GM19099 (cell line): ENCODE measurements around the gene SMYD4.

Experiments used
- POLR2A ChIP-seq: IDR thresholded peaks from 3 replicates; pipeline ENCODE4 v1.6.1; 2011; ENCODE audit warnings: low read depth; ENCODE audit not compliant: insufficient read length; ENCODE audit errors: extremely low read depth

Gene SMYD4, protein sequence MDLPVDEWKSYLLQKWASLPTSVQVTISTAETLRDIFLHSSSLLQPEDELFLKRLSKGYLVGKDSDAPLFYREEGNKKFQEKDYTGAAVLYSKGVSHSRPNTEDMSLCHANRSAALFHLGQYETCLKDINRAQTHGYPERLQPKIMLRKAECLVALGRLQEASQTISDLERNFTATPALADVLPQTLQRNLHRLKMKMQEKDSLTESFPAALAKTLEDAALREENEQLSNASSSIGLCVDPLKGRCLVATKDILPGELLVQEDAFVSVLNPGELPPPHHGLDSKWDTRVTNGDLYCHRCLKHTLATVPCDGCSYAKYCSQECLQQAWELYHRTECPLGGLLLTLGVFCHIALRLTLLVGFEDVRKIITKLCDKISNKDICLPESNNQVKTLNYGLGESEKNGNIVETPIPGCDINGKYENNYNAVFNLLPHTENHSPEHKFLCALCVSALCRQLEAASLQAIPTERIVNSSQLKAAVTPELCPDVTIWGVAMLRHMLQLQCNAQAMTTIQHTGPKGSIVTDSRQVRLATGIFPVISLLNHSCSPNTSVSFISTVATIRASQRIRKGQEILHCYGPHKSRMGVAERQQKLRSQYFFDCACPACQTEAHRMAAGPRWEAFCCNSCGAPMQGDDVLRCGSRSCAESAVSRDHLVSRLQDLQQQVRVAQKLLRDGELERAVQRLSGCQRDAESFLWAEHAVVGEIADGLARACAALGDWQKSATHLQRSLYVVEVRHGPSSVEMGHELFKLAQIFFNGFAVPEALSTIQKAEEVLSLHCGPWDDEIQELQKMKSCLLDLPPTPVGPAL

DNA sequence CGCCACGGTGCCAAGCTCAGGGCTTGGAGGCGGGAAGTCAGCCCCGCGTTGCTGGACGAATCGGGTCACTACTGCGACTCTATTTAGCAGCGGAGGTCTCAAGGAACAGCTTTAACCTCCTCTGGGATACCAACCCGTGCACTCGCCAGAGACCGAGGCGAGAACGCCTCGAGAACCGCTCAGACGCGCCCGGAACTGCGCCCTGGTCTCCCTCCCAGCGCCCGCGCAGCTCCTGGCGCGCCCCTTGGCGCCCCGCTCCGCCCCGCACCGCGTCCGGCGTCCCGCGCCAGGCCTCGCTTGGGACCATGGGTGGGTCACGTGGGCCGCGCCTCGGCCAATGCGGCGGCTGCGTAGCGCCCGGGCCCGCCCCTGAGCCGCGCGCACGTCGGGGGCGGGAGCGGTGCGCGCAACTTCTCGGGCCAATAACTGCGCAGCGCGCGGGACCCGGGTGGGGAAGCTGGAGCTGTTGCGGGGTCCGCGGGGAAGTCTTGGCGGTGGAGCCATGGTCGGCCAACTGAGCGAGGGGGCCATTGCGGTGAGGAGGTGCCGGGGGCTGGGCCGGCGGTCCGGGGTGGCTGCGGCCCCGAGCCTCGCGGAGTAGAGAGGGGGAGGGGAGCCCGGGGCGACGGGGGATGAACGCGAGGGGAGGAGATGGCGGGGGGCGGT lies at the start of gene SMYD4, which contains the start of gene RPA1:
Gene SMYD4, minus strand, starts transcription at position 311 of the 666 bp plus-strand sequence. CDS start 1,908 bp downstream, outside the sequence.
Gene RPA1, plus strand, starts transcription at position 414 of the 666 bp plus-strand sequence. Its CDS starts 89 bp downstream, at position 503.
- peak; percentile 92 for TF ChIP-seq POLR2A

DNA sequence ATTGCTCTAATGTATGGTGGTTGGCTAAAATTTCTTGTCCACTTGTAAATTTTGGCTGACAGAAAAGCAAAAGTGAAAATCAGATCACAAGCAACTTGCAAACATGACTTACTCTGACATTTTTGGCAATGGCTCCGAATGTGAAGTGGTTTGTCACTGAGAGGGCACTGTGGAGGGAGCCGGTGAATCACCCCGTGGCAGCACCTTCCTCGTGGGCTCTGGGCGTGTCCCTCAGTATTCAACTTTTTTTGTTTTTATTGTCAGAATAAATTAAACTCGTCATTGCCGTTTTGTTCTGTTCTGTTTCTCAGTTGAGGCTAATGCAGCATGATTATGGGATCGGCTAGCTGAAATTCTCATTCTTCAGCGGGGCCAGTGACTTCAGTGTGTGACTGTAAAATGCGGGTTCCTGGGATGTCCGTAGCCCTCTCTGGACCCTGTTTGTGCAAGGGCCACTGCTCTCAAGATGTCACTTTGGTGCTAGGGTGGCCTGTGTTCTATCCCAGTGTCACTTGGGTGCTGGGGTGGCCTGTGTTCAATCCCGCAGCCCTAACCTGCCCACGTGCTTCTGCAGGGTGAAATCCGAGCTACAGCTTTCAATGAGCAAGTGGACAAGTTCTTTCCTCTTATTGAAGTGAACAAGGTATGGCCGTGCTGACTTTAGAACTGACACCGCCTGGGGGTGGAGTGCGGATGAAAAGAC lies 48.9 kb upstream of the SMYD4 start:
- no peak for TF ChIP-seq POLR2A

DNA sequence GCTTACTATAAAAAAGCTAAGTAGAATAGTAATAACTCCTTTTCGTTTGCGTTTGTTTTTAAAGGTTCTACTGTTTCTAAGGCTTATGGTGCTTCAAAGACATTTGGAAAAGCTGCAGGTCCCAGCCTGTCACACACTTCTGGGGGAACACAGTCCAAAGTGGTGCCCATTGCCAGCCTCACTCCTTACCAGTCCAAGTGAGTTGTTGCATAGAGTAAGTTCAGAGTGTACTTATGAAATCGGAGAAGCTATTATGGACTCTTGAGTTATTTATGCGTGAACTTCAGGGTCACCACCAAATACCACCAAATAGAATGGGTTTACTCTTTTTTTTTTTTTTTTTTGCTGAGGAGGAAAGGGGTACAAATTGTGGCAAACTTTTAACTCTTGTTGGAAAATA lies 45.9 kb upstream of the SMYD4 start:
- TF ChIP-seq POLR2A: no peak

DNA sequence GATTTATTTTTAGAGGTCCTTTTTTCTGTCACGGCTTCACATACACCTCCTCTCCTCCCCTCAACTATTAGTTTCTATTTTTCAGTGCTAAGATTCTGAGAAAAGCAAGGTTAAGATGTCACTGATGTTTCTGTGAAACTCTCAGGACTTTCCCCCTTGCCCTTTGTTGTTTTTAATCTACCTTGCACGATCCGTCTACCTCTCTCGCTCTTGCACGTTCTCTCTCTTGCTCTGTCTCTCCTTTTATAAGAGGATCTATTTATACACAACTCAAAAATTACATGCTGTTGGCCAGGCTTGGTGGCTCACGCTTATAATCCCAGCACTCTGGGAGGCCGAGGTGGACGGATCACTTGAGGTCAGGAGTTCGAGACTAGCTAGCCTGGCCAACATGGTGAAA lies 43.7 kb upstream of the SMYD4 start:
- TF ChIP-seq POLR2A: no peak

DNA sequence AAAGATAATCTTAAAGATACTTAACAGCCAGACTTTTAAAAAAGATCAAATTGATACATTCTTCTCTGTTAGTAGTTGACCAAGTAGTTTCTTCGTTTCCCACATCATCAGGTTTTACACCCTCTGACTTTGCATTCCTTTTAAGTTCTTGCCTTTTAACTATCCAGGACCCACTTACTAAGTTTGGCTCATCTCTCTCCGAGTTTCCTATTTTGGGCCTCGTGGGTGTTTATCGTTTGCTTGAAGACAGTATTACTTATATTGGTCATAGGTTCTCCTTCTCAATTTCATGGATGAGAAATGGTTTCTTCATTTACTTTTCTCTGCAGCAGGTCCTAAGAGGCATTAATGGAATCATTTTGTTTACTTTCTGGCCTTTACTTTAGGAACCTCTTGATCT lies 43.3 kb upstream of the SMYD4 start:
- no peak for TF ChIP-seq POLR2A

DNA sequence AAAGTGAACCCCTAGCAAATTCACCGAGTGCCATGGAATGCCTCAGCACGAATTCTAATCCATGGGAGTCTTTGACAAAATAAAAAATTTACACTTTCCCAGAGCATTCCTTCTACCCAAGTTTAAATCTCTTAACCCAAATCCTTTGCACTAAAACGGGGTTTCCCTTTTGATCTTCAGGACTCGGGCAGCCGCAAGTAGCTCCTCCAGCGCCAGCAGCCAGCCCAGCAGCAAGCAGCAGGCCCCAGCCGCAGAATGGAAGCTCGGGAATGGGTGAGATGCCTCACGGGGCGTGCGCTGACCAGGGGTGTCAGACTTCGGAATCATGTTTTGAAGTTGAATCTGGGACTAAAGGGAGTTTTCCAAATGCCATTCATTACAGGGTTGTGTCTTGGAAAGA lies 42.6 kb upstream of the SMYD4 start:
- TF ChIP-seq POLR2A: no peak

DNA sequence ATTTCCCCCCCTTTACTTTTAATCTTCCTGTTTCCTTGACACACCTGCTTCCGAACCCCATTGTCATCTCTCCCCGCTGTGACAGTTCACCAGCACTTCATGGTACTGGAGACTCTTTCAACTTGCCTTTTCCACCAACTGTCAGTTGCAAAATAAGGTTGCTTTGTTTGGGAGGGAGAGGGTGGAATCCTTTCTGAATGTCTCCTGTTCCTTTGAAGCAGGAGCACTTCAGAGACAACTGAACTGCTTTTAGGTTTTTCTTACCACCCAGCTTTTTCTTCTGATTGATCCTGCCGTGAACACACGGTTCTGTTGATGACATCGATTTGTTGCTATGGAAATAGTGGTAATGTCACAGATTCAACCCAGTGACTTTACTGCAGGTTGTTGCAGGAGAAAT lies 42.1 kb upstream of the SMYD4 start:
- TF ChIP-seq POLR2A: no peak

DNA sequence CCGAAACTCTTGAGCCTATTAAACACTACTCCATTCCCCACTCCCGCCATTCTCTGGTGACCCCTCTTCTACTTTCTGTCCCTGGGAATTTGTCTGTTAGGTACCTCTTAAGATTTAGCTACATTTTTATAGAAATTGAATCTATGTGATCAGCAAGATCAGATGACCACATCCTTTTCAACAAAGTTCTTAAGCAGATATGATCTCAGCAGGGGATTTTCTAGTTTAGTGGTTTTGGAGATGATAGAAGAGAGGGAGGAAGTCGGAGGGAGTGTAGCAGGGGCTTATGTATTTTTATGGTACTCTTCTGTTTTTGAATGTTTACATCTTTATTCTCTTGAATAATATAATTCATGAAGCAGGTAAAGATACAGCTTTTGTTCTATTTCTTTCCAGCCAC lies 40.9 kb upstream of the SMYD4 start:
- TF ChIP-seq POLR2A: no peak

DNA sequence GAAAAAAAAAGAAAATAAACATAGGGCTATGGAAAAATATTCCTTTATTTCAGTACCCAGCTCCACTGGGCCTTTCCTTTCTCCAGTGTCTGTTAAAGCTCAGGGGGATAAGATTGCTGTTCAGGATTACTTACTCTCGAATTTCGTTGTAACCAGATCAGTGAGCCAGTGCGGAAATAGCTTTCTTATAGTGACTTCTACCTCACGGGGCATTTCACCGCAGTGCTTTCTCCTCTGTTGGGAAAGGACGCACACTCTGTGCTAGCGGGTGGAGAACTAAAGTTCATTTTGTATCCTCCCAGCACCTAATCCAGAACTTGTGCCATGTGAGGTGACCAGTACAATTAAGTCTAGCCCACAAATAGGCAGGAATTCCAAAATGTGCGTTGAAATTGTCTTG lies 38.4 kb upstream of the SMYD4 start:
- no peak for TF ChIP-seq POLR2A

DNA sequence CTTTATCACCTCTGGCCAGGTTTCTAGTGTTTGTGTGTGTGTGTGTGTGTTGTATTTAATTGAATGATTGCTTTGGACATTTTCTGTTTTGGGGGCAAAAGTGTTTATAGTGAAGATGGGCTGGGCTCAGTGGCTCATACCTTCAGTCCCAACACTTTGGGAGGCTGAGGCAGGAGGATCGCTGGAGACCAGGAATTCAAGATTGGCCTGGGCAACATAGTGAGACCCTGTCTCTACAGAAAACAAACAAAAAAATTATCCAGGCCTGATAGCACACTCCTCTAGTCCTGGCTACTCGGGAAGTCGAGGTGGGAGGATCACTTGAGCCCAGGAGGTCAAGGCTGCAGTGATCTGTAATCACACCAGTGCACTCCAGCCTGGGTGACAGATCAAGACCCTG lies 37.6 kb upstream of the SMYD4 start:
- TF ChIP-seq POLR2A: no peak

DNA sequence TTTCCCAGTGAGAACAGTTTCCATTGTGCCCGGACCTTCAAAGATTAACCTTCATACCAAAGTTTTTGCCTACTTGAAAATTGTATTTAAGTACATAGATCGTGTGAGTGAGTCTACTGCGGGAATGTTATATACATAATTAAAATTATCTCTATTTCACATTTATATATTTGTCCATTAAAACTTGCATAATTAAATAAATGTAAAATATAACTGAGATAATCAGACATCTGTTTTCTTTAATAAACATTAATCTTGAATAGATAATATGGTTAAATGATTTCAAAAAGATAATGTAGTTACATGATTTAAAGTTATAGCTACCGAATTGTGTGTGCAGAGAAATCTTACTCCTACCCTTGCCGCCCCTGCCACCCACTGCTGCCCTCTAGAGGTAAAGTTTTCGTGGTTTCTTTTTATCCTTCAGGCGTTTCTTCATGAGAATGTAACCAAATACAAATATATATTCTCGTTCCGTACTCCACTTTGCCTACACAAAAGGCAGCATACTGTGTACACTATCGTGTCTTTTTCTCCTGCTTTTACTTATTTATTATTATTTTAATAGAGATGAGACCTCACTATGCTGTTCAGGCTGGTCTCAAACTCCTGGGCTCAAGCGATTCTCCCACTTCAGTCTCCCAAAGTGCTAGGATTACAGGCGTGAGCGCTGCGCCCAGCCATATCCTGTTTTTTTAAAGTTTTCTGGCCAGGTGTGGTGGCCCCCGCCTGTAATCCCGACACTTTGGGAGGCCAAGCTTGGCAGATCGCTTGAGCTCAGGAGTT lies 35.7 kb upstream of the SMYD4 start:
- no peak for TF ChIP-seq POLR2A

DNA sequence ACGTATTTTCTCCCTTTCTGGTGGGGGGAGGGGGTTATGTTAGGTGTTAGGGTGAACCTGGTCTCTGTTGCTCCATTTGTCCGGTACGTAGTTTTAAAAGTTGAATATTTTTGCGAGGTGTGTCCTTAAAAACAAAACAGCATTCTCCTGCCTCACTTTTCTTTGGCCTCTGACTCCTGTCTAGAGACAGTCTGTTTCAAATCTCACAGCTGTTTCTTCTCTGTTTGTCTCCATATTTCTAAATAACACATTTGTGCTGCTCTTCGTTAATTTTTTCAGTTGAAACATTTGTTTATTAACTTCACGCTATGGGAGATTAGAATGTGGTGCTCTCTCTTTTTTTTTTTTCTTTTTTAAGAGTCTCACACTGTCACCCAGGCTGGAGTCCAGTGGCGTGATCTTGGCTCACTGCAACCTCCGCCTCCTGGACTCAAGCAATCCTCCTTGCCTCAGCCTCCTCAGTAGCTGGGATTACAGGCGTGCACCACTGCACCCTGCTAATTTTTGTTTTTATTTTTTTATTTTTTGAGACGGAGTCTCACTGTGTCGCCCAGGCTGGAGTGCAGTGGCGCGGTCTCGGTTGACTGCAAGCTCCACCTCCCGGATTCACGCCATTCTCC lies 31.8 kb upstream of the SMYD4 start:
- TF ChIP-seq POLR2A: no peak

DNA sequence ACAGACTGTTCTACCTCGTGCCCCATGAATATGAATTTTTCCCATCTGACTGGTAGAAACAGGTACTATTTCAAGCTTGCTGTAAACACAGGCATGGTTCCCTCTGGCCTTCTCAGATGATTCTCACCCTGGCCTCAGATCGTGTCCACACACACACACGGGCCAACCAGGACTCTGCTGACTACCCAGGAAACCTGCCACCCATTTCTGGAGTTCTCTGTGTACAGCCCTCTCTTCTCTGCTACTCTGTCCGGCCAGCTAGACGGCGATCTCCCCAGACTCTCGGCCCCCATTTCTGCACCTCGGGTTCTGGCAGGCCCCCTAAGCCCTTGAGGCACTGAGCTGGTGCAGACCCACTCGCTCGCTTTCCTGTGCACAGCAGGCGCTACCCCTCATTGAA lies 31.3 kb upstream of the SMYD4 start:
- TF ChIP-seq POLR2A: no peak

DNA sequence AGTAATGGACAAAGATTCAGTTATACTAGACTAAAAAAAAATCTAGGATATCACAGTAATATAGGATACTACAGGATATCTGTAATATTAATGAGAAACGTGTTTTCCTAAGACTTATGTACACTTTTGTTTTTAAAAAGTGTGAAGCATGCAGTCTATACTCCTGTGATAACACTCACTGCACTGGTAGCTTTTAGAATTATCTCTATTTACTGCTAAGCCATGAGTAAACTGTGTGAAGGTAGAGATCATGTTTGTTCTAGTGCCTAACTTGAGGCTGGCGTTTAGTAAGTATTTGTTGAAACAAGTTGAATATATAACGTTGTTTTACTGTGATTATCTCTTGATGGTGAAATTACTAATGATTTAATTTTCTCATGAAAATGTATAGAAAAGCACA lies 24.0 kb upstream of the SMYD4 start:
- no peak for TF ChIP-seq POLR2A
